ES-I3 (cell line): ENCODE results near the gene TBC1D19.
"Not testable (repeated sequence)": the region's sequence is repeated elsewhere in the genome, so short reads cannot be mapped to it uniquely, and the experiment has no call there.

Experiments used
- H3K36me3 ChIP-seq: 2 replicates; pipeline ENCODE4 v1.6.1; 2013; ENCODE audit warnings: mild to moderate bottlenecking, low read length, control low read depth, moderate library complexity; ENCODE audit not compliant: insufficient read depth
- H3K4me1 ChIP-seq: 2 replicates; pipeline ENCODE4 v1.6.1; 2013; ENCODE audit warnings: mild to moderate bottlenecking, control low read depth, low read length; ENCODE audit not compliant: insufficient read depth
- H3K9ac ChIP-seq: 2 replicates; pipeline ENCODE4 v1.6.1; 2013; ENCODE audit warnings: low read depth, mild to moderate bottlenecking, low read length, moderate library complexity
- H3K9me3 ChIP-seq: 2 replicates; pipeline ENCODE4 v1.6.1; 2013; ENCODE audit warnings: mild to moderate bottlenecking, low read length, moderate library complexity; ENCODE audit not compliant: control insufficient read depth, insufficient read depth

TBC1D19 gene, protein sequence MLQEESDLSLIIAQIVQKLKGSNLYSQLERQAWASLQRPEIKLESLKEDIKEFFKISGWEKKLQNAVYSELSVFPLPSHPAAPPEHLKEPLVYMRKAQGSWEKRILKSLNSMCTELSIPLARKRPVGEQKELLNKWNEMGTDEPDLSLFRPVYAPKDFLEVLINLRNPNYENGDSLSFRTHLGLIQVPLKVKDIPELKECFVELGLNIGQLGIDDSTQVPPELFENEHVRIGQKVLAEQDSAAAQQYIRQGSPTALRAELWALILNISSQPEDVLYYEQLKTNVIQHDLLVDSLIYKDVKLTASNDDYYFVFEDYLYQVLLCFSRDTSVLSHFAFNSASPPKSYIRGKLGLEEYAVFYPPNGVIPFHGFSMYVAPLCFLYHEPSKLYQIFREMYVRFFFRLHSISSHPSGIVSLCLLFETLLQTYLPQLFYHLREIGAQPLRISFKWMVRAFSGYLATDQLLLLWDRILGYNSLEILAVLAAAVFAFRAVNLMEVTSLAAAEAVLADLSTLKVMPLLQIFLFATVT

GRCh38 chr4:26583865-26584652 is at the start of gene TBC1D19:
Gene TBC1D19, plus strand, starts transcription at chr4:26584084. Its CDS starts 110 bp downstream, at chr4:26584194.
- Histone ChIP-seq H3K9me3 (no peaks in the 10 kb centered on the region), H3K36me3 (no peaks in the 10 kb centered on the region), H3K4me1 (no peaks in the 10 kb centered on the region), H3K9ac (peak within 1 kb of the TSS; percentile 76)

GRCh38 chr4:26542991-26543390 is 40.9 kb upstream of the TBC1D19 start:
- Histone ChIP-seq H3K9ac (no peak overlapping the region), H3K9me3 (no peaks in the 10 kb centered on the region), H3K36me3 (no peaks in the 10 kb centered on the region), H3K4me1 (no peaks in the 10 kb centered on the region)

DNA sequence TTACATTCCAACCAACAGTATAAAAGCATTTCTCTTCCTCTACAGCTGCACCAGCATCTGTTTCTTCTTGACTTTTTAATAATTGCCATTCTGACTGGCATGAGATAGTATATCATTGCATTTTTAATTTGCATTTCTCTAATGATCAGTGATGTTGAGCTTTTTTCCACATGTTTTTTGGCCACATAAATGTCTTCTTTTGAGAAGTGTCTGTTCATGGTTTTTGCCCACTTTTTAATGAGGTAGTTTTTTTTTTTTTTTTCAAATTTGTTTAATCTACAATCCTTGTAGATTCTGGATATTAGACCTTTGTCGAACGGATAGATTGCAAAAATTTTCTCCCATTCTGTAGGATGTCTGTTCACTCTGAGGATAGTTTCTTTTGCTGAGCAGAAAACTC is 39.5 kb upstream of the TBC1D19 start:
- Histone ChIP-seq H3K36me3 (no peaks in the 10 kb centered on the region), H3K9me3 (no peaks in the 10 kb centered on the region), H3K9ac (no peak overlapping the region), H3K4me1 (no peaks in the 10 kb centered on the region)

- not testable (repeated sequence) for H3K9ac ChIP-seq, H3K9me3 ChIP-seq, H3K36me3 ChIP-seq, H3K4me1 ChIP-seq
These were observed 35.5 kb upstream of the TBC1D19 start for GRCh38 chr4:26548379-26548778.

DNA sequence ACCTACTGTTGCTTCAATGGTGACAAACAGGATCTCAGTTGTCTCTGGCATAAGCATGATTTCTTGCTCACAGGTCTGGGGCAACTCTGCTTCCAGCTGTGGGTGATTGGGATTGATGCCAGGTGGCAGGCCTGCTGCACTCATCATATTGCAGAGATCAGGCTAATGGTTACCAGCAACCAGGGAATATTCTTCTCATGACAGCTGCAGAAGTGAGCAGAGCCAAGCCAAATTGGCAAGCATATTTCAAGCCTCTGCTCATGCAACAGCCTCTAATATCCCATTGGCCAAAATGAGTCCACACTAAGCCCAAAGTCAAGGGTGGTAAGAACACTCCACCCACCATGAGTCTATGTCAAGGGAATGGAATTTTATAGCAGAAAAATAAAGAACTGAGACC is 26.7 kb upstream of the TBC1D19 start:
- Histone ChIP-seq H3K36me3 (no peaks in the 10 kb centered on the region), H3K9me3 (no peaks in the 10 kb centered on the region), H3K4me1 (no peaks in the 10 kb centered on the region), H3K9ac (no peak overlapping the region)

- Histone ChIP-seq H3K36me3 (no peaks in the 10 kb centered on the region), H3K9me3 (no peaks in the 10 kb centered on the region), H3K4me1 (no peaks in the 10 kb centered on the region), H3K9ac (no peak overlapping the region)
These were observed 25.6 kb upstream of the TBC1D19 start for GRCh38 chr4:26558166-26558895.

DNA sequence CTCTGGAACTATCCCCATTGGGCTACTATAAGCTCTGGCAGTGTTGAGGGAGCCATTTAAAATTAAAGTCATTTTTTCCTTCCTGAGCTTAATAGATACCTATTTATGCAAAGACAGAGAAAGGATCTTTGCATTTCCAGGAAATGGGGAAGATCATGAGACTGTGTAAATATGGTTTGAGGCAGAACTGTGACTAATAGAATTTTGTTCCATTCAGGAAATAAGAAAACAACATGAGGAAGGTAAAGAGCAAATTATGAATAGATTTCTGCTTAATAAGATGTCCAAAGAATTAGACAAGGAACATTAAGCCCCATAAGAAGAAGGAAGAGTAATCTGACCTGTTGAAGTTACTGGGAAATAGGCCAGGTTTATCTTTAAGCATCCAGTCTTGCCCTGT is 17.8 kb upstream of the TBC1D19 start:
- H3K9me3 ChIP-seq, result no peaks in the 10 kb centered on the region
- H3K9ac ChIP-seq, result no peak overlapping the region
- H3K36me3 ChIP-seq, result no peaks in the 10 kb centered on the region
- H3K4me1 ChIP-seq, result peaks cover 4% of the 10 kb centered on the region; the same call in 1 of the 2 replicates

- H3K4me1 ChIP-seq, result peaks cover 4% of the 10 kb centered on the region; the same call in 1 of the 2 replicates
- H3K9me3 ChIP-seq, result no peaks in the 10 kb centered on the region
- H3K9ac ChIP-seq, result no peak overlapping the region
- no peaks in the 10 kb centered on the region for H3K36me3 ChIP-seq
These were observed 15.4 kb upstream of the TBC1D19 start for GRCh38 chr4:26568446-26568994.

- no peak overlapping the region for H3K9ac ChIP-seq
These were observed 13.3 kb upstream of the TBC1D19 start for GRCh38 chr4:26570596-26570995.

DNA sequence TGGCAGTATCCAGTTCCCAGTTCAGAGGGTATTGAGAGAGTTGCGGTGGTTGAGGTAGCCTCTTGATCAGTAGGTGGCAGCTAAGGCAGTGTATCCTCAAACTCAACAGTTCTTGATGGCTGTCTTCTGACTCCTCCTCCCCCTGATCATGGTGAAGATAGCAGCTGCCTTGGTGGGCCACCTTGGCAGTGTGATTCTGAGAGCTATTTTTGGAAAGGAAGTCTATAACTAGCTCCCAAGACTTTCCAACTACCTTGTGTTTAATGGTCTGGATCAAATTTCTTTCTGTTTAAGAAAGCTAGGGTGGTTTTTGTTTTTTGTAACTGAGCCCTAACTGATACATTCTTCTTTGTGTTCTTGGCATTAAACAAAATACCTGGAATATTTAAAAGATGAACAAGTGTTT is 10.5 kb upstream of the TBC1D19 start:
- H3K9me3 ChIP-seq, result no peaks in the 10 kb centered on the region
- no peaks in the 10 kb centered on the region for H3K36me3 ChIP-seq
- no peak overlapping the region for H3K9ac ChIP-seq
- H3K4me1 ChIP-seq, result peaks cover under 1% of the 10 kb centered on the region; the same call in 1 of the 2 replicates

More at GRCh38 chr4:26570596-26570995, 13.3 kb upstream of the TBC1D19 start:
- no peaks in the 10 kb centered on the region for H3K36me3 ChIP-seq
- H3K9me3 ChIP-seq, result no peaks in the 10 kb centered on the region
- peaks cover 4% of the 10 kb centered on the region; the same call in 1 of the 2 replicates for H3K4me1 ChIP-seq

DNA sequence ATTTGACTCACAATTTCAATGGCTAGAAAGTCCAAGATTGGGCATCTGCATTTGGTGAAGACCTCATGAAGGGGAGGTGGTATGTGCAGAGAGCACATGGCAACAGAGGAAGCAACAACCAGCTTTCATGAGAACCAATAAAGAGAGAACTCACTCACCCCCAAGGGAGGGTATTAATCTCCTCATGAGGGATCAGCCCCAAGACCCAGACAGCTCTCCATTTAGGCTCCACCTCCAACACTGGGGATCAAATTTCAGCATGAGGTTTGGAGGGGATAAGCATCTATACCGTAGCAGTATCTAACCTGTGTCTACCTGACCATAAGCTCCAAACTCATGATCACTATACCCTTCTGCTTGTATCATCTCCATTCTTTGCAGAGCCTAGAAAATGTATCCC is 9.3 kb upstream of the TBC1D19 start:
- no peaks in the 10 kb centered on the region for H3K9me3 ChIP-seq
- H3K9ac ChIP-seq, result no peak overlapping the region
- no peaks in the 10 kb centered on the region for H3K36me3 ChIP-seq
- H3K4me1 ChIP-seq, result no peaks in the 10 kb centered on the region

- no peak overlapping the region for H3K9ac ChIP-seq
- no peaks in the 10 kb centered on the region for H3K36me3 ChIP-seq
- H3K9me3 ChIP-seq, result no peaks in the 10 kb centered on the region
- H3K4me1 ChIP-seq, result no peaks in the 10 kb centered on the region
These were observed 7.6 kb upstream of the TBC1D19 start for GRCh38 chr4:26576231-26576739.

- Histone ChIP-seq H3K9me3 (no peaks in the 10 kb centered on the region), H3K4me1 (no peaks in the 10 kb centered on the region), H3K9ac (no peak overlapping the region), H3K36me3 (no peaks in the 10 kb centered on the region)
These were observed 6.8 kb upstream of the TBC1D19 start for GRCh38 chr4:26577066-26577465.

DNA sequence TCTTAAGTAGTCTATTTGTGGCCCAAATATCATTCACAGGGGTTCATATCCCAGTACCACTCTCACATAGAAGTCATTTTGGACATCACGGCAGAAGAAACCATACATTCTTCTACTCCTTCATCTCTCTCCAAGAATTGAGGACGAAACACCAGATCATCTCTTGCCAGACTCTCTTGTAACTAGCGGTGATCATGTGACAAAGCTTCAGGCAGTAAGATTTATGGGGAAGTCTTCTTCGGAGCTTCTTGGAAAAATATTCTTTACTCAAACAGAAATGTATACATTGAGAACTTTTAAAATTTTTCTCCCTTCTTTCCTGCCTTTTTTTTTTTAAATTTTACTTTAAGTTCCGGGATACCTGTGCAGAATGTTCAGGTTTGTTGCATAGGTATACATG is 4.7 kb upstream of the TBC1D19 start:
- H3K9ac ChIP-seq, result no peak overlapping the region

More for the DNA sequence above, 4.7 kb upstream of the TBC1D19 start:
- H3K36me3 ChIP-seq, result no peaks in the 10 kb centered on the region
- no peaks in the 10 kb centered on the region for H3K4me1 ChIP-seq
- no peaks in the 10 kb centered on the region for H3K9me3 ChIP-seq
